HG03432 (cell line): ENCODE measurements around the gene INCENP.
"Not testable (repeated sequence)": the region's sequence is repeated elsewhere in the genome, so short reads cannot be mapped to it uniquely, and the experiment has no call there.

ENCODE experiments used
- ATAC-seq: cut with Tn5 transposase; IDR thresholded peaks from one replicate; pipeline ENCODE4 v1.9.1; 2021; ENCODE audit warnings: mild to moderate bottlenecking, moderate library complexity; ENCODE audit not compliant: unreplicated experiment

INCENP gene

GRCh38 chr11:62123669-62124185 lies at the start of gene INCENP:
Gene INCENP, plus strand, starts transcription at chr11:62124011. Its CDS starts 4,151 bp downstream, at chr11:62128162.
- ATAC-seq, result peak; percentile 95

GRCh38 chr11:62075438-62075837 lies 48.4 kb upstream of the INCENP start:
- ATAC-seq, result no peak

GRCh38 chr11:62077132-62077531 lies 46.7 kb upstream of the INCENP start:
- no peak for ATAC-seq

- ATAC-seq, result no peak
Observed at GRCh38 chr11:62081378-62082291, 42.2 kb upstream of the INCENP start.

GRCh38 chr11:62082292-62082657 lies 41.5 kb upstream of the INCENP start:
- ATAC-seq, result no peak

GRCh38 chr11:62084801-62085200 lies 39.0 kb upstream of the INCENP start:
- not testable (repeated sequence) for ATAC-seq

- ATAC-seq, result no peak
Observed at GRCh38 chr11:62087694-62088093, 36.1 kb upstream of the INCENP start.

- ATAC-seq, result no peak
Observed at GRCh38 chr11:62088331-62088933, 35.4 kb upstream of the INCENP start.

GRCh38 chr11:62103141-62103540 lies 20.7 kb upstream of the INCENP start:
- no peak for ATAC-seq

- ATAC-seq, result no peak
Observed at GRCh38 chr11:62103986-62104385, 19.8 kb upstream of the INCENP start.

- no peak for ATAC-seq
Observed at GRCh38 chr11:62104816-62105653, 18.8 kb upstream of the INCENP start.

- ATAC-seq, result no peak
Observed at GRCh38 chr11:62105667-62106191, 18.1 kb upstream of the INCENP start.

GRCh38 chr11:62108017-62108750 lies 15.6 kb upstream of the INCENP start:
- no peak for ATAC-seq

GRCh38 chr11:62108971-62109404 lies 14.8 kb upstream of the INCENP start:
- ATAC-seq, result no peak

GRCh38 chr11:62115085-62115694 lies 8.6 kb upstream of the INCENP start:
- no peak for ATAC-seq

- no peak for ATAC-seq
Observed at GRCh38 chr11:62116451-62116850, 7.4 kb upstream of the INCENP start.

- no peak for ATAC-seq
Observed at GRCh38 chr11:62119569-62119968, 4.2 kb upstream of the INCENP start.

- no peak for ATAC-seq
Observed at GRCh38 chr11:62120001-62120400, 3.8 kb upstream of the INCENP start.

- no peak for ATAC-seq
Observed at GRCh38 chr11:62120431-62120830, 3.4 kb upstream of the INCENP start.

GRCh38 chr11:62122076-62122475 lies 1.7 kb upstream of the INCENP start:
- no peak for ATAC-seq
